ENCODE results near the gene LTBP3.

The LTBP3 gene

DNA sequence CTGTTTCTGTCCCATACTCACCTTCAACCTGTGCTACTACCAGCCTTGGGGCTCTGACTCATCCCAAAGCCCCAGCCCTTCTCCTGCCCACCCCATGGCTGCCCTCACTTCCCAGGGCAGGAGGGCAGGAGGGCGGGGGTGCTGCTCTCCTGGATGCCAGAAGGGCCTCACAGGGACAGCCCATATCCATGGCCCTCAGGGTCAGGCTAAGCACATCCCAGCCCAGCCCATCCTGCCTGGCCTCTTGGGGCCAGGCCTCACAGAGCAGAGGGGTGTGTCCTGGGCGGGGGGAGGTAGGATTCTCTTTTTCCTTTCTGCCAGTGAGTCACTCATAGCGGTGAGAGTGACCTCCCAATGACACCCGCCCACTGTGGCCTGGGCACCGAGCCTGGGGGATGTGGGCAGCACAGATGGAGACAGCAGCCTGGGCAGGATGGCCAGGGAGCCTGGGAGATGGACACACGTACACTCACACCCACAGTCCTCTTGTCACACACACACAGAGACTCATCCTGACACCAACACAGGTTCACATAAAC, 2.4 kb downstream of the LTBP3 start:
- peak in 2 of 58 donors; percentile 10 to 43 for DNase-seq

DNA sequence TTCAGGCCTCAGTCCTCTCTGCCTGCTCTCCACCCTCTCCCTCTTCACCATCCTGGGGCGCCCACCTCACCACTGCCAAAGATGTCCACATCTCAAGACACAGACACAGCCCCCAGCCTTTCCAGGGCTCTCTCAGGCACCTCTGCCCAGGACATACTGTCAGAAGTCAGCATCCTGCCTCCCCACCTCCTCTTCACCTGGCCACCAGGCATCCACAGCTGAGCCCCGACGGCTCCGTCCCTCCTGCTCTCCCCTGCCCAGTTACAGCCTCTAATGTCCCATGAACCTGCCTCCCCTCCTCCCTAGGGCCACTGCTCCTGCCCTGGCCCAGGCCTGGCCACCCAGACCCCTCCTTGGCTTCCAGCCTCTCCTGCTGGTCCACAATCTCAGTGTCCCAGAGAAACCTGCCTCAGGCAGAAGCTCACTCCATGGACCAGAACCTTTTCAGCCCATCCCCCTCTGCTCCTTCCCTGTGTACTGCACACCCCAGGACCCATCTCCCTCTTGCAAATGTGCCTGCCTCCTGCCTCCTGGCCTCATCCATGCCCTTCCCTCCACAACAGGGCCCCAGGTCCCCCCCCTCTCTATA, 3.2 kb downstream of the LTBP3 start:
- DNase-seq = no peak

- no peak for DNase-seq
Measured at GRCh38 chr11:65554057-65554818, 3.9 kb downstream of the LTBP3 start.

DNA sequence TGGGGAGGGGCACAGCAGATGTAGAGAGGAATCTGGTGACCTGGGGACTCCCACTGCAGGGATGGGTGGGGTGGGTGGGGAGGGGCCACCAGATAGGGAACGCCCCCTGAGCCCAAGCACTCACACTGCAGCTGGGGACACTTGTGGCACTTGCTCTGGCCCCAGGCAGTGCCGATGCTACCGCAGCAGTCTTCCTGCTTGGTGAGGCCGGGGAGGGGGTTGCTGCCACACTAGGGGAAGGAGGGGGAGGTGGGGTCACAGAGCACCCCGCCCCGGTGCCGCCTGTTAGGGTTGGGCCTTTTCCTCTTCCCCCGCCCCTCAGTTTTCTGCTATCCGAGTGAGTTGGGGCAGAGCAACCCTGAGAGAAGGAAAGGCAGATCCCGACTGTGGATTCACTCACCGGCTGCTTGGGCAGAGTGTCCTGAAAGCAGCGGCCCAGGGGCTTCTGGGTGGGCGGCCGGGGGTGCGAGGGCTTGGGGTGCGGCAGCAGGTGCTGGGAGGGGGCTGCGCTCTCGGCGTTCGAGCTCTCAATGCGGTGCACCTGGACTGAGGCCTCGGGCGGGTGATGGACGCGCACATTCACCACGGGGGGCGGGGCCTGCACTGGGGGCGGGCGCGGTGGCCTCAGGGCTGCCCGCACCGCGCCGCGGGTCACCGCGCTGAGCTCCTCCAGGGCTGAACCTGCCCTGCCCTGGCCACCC, 4.7 kb downstream of the LTBP3 start:
- DNase-seq = no peak

DNA sequence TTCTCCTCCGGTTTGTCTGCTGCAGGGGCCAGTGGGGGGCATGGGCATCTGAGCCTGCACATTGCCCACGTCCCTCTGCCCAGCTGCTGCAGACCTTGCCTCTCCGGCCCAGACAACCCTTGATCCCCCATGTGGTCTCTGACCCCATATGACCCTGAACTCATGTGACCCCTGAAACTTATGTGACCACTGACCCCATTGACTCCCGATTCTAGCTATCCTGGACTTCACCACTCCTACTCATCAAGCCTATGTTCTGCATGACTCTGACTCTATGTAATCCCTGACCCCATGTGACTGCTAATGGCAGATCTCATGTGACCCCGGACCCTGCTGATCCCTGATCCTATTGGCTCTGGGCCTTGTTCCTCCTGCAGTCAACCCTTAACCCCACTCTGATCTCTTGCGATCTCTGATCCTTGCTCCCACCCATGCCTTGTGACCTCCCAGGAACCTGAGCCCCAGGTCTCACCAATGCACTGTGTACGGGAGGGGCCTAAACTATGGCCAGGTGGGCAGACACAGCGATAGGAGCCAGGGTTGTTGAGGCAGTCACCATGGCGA, 5.7 kb downstream of the LTBP3 start:
- no peak for DNase-seq

- peak in 4 of 58 donors; percentile 11 to 28 (median 26) for DNase-seq
Measured at GRCh38 chr11:65551572-65552387, 6.4 kb downstream of the LTBP3 start.

GRCh38 chr11:65549096-65549495, 9.1 kb downstream of the LTBP3 start:
- DNase-seq = no peak

GRCh38 chr11:65548395-65548794, 9.8 kb downstream of the LTBP3 start:
- no peak for DNase-seq

GRCh38 chr11:65547446-65548125, 10.6 kb downstream of the LTBP3 start:
- no peak for DNase-seq

- DNase-seq = peak in 24 of 58 donors; percentile 18 to 62 (median 30)
Measured at GRCh38 chr11:65546217-65546958, 11.8 kb downstream of the LTBP3 start.

DNA sequence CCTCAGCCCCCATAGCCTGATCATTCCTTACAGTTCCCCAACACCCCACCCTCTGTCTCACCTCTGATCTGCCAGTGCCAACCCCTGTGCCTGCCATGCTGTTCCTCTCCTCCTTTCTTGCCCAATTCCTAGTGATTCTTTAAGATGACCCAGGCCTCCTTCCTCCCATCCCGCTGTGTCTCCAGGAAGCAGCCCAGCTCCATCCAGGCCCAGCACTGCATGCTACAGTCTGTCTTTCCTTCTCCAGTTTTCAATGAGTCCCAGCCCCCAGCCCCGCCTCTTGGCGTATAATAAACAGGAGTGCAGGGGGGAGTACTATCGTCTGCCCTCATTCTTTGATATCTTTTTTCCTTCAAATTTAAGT, 12.3 kb downstream of the LTBP3 start:
- no peak for DNase-seq

DNA sequence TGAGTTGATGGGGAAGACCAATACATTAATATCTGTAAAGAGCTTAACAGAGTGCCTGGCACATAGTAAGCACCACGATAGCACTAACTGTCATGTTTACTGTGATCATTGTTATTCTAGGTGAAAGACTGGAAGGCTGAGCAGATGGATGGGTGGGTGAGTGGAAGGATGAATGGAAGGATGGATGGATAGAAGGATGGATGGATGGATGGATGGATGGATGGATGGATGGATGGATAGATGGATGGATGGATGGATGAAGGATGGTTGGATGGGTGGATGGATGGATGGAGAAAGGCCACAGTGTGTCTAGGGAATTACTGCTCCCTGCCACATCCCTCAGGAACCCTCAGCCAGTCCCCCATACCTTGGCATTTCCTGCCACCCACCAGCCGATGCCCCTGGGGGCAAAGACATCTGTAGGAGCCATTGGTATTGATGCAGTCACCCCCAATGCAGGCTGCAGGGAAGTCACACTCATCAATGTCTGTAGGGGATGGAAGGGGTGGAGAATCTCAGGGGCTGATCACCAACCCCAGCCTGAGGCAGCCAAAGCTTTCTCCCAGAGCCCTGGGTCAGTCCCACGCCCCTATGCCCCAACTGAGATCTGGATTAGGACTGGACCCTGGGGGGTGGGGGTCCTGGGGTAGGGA, 15.3 kb downstream of the LTBP3 start:
- DNase-seq = no peak

- no peak for DNase-seq
Measured at GRCh38 chr11:65541093-65541982, 16.8 kb downstream of the LTBP3 start.

DNA sequence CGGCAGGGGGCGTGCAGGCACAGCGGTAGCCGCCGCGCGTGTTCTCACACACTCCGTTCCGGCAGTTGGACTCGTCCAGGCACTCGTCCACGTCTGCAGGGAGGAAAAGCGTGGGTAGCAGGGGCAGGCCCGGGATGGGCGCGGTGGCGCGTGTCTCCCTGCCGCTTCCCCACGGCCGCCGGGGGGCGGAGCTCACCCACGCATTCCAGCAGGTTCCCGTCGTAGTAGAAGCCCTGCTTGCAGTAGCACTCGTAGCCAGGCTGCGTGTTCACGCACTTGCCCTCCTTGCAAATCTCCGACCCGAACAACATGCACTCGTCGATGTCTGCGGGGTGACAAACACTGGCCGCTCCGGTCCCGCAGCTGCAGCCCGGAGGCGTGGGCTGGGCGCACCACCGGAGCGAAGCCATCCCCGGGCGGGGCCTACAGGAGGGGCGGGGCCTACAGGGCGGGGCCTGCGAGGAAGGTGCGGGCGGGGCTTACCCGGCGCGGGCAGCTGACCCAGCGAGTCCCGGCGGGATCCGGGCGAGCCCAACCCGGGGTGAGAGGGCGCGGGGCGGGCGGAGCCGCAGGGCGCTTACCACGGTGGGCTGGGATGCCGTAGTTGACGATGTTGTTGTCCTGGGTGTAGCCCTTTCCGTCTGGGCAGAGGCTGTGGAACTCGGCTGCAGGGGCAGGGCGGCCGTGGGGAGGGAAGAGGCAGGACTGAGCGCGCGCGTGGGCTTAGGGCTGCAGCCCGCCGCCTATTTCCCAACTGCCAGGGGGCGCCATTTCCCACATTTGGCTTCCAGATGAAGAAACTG, 17.7 kb downstream of the LTBP3 start:
- peak; percentile 49 to 95 (median 88) for DNase-seq

- DNase-seq = no peak
Measured at GRCh38 chr11:65539744-65540289, 18.3 kb downstream of the LTBP3 start.

DNA sequence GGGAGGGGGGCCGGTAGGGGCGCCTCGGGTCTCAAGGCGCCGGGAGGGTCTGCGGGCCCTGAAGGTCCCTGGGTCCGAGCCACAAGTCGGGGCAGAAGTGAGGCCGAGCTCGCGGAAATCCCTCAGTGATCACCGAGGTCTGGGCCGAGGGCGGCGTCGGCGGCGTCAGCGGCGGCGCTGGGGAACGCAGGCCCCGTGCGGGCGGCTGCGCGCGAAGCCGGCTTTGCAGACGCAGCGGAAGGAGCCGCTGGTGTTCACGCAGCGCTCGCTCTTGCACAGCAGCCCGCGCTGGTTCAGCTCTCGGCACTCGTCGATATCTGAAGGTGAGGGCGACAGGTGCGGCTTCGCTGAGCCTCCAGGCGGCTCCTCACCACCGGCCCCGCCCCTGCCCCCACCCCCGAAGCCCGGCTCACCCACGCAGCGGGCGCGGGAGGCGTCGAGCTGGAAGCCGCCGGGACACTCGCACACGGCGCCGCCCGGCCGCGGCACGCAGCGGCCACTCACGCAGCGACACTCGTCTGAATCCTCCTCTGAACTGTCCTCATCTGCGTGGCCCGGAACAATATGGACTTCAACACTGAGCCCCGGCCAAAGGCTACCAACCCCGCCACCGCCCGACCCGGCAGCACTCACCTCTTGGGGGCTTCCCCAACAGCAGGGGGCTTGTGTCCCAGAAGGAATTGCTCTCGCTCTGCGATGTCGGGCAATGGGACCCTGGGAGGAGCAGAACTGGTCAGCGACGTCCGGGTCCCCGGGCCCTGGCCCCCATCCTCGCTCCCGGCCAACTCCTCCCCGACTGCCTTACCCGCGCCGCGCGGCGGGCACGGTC, 19.0 kb downstream of the LTBP3 start:
- DNase-seq = peak in 3 of 58 donors; percentile 21 to 46 (median 30)
